Amniotic epithelial cell (primary cell): ENCODE results near the gene ZNF710.

Source experiments
- DNase-seq: peaks from one replicate; pipeline ENCODE4 v3.0.0-alpha.2; 2010; ENCODE audit warnings: low read depth

ZNF710 gene

GRCh38 chr15:89993349-89993748, 7.8 kb upstream of the ZNF710 start:
- no peak for DNase-seq

GRCh38 chr15:89997079-89997478, 4.0 kb upstream of the ZNF710 start:
- DNase-seq = no peak

DNA sequence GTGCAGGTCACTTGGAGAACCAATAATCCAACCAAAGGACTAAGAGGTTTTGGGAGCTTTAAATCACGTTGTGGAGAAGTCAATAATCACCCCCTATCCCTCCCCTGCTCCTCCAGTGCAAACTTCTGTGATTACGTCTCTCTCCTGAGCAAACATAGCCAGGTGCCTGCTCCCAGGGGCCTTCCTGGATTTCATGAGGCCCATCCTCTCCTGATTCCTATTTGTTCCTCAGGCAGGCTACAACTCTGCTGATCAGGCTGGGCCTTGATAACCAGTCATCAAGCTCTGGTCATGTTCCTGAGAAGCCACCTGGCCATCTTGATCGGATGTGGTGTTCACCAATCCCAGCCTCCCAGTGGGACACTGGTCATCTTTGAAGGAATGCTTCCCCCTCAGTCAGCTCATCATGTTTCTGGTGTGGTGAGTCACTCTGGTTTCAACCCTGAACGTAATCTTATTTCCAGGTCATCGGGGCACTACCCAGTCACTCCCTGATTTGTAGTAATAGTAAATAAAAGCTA, 2.9 kb upstream of the ZNF710 start:
- DNase-seq = peak; percentile 76

GRCh38 chr15:89998923-89999675, 2.0 kb upstream of the ZNF710 start:
- DNase-seq = peak; percentile 24

GRCh38 chr15:89999676-90000185, 1.4 kb upstream of the ZNF710 start:
- peak; percentile 31 for DNase-seq

- DNase-seq = no peak
These were observed 730 bp upstream of the ZNF710 start for GRCh38 chr15:90000186-90001001.

- DNase-seq = peak; percentile 65
These were observed 731 bp downstream of the ZNF710 start for GRCh38 chr15:90001683-90002427.

DNA sequence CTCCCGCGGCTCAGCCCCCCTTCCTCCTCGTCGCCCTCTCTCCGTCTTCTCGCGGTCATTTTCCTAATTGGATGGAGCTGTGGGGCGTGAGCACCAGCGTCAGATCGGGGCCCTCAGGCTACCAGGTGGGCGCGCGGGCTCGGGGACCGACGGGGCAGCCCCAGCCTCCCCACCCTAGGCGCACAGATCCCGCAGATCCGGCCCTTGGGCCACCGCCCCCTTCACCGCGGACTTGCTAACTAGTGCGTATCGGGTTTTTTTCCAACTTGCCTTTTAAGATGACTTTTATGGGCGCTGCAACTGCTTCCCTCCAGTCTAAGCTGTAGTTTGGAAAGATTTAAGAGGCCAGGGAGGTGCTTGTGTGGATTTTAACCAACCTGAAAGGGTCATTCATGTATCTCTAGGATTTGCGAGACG, 1.3 kb downstream of the ZNF710 start:
- no peak for DNase-seq

- DNase-seq = no peak
These were observed 2.6 kb downstream of the ZNF710 start for GRCh38 chr15:90003736-90004135.

- DNase-seq = peak; percentile 60
These were observed 3.1 kb downstream of the ZNF710 start for GRCh38 chr15:90004252-90004651.

- peak; percentile 99 for DNase-seq
These were observed 3.5 kb downstream of the ZNF710 start for GRCh38 chr15:90004671-90005070.

GRCh38 chr15:90006217-90007075, 5.3 kb downstream of the ZNF710 start:
- no peak for DNase-seq

DNA sequence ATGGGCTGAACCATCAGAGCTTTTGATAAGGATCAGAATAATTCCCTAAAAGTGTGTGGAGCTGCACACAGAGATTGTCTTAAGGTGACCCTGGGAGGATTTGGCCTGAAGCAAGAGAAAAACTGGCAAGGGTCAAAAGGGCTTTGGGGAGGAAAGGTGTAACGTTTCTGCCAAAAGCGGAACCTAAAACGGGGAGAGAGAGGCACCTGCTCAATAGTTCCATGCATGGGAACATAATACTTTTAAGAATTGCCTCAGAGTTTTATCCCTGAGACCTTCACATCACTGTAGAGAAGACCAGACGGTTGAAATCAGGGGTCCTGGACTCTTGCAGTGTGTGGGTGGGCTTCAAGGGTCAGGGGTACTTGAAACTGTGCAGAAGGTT, 5.9 kb downstream of the ZNF710 start:
- no peak for DNase-seq

- DNase-seq = no peak
These were observed 7.5 kb downstream of the ZNF710 start for GRCh38 chr15:90008607-90009006.

GRCh38 chr15:90009301-90010022, 8.3 kb downstream of the ZNF710 start:
- DNase-seq = no peak

- DNase-seq = no peak
These were observed 10.6 kb downstream of the ZNF710 start for GRCh38 chr15:90011705-90012104.

DNA sequence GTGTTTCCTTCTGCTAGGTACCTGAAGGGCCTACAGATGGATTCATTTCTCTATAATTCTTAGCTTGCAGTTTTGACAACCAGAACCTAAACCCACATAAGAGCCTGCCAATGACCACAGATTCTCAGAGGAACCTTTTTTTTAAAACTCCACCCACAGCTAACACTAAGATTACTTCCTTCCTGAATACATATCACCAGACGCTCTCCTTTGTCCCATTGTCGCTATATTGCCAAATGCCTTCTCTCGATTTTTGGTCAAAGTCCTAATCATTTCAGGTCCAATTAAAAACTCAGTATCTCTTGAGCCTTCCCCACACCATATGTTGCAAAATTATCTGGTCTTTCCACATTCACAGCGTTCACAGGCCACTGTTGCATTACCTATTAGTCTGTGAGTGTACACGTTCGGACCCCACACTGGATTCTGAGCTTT, 12.4 kb downstream of the ZNF710 start:
- no peak for DNase-seq

DNA sequence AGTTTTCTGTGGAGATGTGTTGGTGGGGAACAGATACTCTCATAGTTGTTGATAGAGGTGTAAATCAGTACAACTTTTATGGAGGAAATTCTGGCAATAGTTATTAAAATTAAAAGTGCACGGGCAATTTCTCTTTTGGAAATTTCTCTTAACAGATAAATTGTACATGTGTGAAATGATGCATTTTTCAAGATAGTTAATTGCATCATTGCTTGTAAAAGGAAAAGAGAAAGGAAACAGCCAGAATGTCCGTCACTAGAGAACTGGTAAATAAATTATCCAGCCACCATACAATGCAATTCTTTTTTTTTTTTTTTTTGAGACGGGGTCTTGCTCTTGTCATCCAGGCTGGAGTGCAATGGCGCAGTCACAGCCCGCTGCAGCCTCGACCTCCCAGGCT, 14.2 kb downstream of the ZNF710 start:
- no peak for DNase-seq

GRCh38 chr15:90015749-90016148, 14.6 kb downstream of the ZNF710 start:
- DNase-seq = no peak

DNA sequence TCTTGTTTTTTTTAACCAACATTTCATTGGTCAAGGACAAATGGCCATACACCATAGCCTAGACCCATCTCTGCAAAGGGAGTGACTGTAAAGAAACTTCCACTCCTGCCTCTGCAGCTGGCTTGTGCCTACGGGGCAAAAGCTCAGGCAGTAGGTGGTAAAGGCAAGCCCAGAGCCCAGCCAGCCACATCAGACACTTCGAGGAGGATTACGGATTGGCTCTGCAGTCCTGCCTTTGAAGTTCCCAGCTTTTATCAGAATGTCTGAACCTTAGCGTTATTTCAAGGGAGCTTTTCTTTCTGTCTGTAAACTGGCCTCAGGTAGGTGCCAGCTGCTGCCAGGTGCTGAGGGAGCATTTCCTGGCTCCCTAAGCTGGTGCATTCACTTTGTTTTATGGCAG, 15.6 kb downstream of the ZNF710 start:
- no peak for DNase-seq
